Mesendoderm (in vitro differentiated cells): Measurements from ENCODE around the gene TUBB3.

Experiments
- DNase-seq: peaks from one replicate; pipeline ENCODE4 v3.0.0; 2013
- H2AK5ac ChIP-seq: 2 replicates; pipeline ENCODE4 v1.6.1; 2013; ENCODE audit warnings: low read length, inconsistent platforms
- H2BK120ac ChIP-seq: 2 replicates; pipeline ENCODE4 v1.6.1; 2013; ENCODE audit warnings: low read depth, mild to moderate bottlenecking, low read length, moderate library complexity, mixed read lengths
- H2BK15ac ChIP-seq: replicated peaks from 2 replicates; pipeline ENCODE4 v1.6.1; 2013; ENCODE audit warnings: low read depth, mild to moderate bottlenecking, moderate library complexity
- H2BK5ac ChIP-seq: 2 replicates; pipeline ENCODE4 v1.6.1; 2013; ENCODE audit warnings: low read length, inconsistent platforms
- H3K18ac ChIP-seq: 2 replicates; pipeline ENCODE4 v1.6.1; 2013; ENCODE audit warnings: mild to moderate bottlenecking, low read length, mixed read lengths
- H3K23ac ChIP-seq: one replicate; pipeline ENCODE4 v1.6.1; 2013; ENCODE audit warnings: low read length
- H3K27ac ChIP-seq: 2 replicates; pipeline ENCODE4 v1.5.1; 2013; ENCODE audit warnings: low read depth, mild to moderate bottlenecking, inconsistent platforms, low read length, moderate library complexity
- H3K27me3 ChIP-seq: 2 replicates; pipeline ENCODE4 v1.6.1; 2013; ENCODE audit warnings: low read length, control low read depth, mild to moderate bottlenecking, inconsistent platforms; ENCODE audit not compliant: insufficient read depth, poor library complexity
- H3K36me3 ChIP-seq: 2 replicates; pipeline ENCODE4 v1.6.1; 2013; ENCODE audit warnings: low read length, inconsistent platforms; ENCODE audit not compliant: control insufficient read depth, insufficient read depth
- H3K4ac ChIP-seq: one replicate; pipeline ENCODE4 v1.6.1; 2013; ENCODE audit warnings: low read depth, mild to moderate bottlenecking, low read length, moderate library complexity
- H3K4me1 ChIP-seq: 2 replicates; pipeline ENCODE4 v1.6.1; 2013; ENCODE audit warnings: low read depth, low read length, inconsistent platforms; ENCODE audit not compliant: control insufficient read depth
- H3K4me2 ChIP-seq: 2 replicates; pipeline ENCODE4 v1.6.1; 2013; ENCODE audit warnings: low read length
- H3K4me3 ChIP-seq: 2 replicates; pipeline ENCODE4 v1.5.1; 2013; ENCODE audit warnings: mild to moderate bottlenecking, low read length
- H3K56ac ChIP-seq: one replicate; pipeline ENCODE4 v1.6.1; 2013; ENCODE audit warnings: low read length
- H3K79me1 ChIP-seq: 2 replicates; pipeline ENCODE4 v1.6.1; 2013; ENCODE audit warnings: low read length, inconsistent platforms
- H3K79me2 ChIP-seq: 2 replicates; pipeline ENCODE4 v1.6.1; 2013; ENCODE audit warnings: mild to moderate bottlenecking, low read length; ENCODE audit not compliant: control insufficient read depth, insufficient read depth
- H3K9ac ChIP-seq: 2 replicates; pipeline ENCODE4 v1.6.1; 2013; ENCODE audit warnings: low read length, inconsistent platforms
- H4K5ac ChIP-seq: one replicate; pipeline ENCODE4 v1.6.1; 2013; ENCODE audit warnings: low read length
- H4K8ac ChIP-seq: one replicate; pipeline ENCODE4 v1.6.1; 2013; ENCODE audit warnings: low read depth, mild to moderate bottlenecking, control low read depth, low read length, moderate library complexity
- whole genome bisulfite sequencing: extraction: QIAGEN DNeasy Blood & Tissue Kit; methylation state at CpG from one replicate; pipeline ENCODE4 v1.1.7; 2013; ENCODE audit warnings: low lambda C conversion rate, missing lambda C conversion rate; ENCODE audit not compliant: insufficient coverage; ENCODE audit errors: extremely low coverage; 5-methylcytosine and 5-hydroxymethylcytosine counted together

Gene TUBB3

GRCh38 chr16:89904606-89905510 lies 18.3 kb upstream of the TUBB3 start:
- no CpG with 5 or more reads among the region's 31 CpGs for WGBS
- H3K4me2 ChIP-seq: no peak overlapping the region
- no peak overlapping the region for H3K56ac ChIP-seq
- no peak overlapping the region for H3K18ac ChIP-seq
- no peak overlapping the region for H3K23ac ChIP-seq
- no peaks in the 10 kb centered on the region for H3K79me2 ChIP-seq
- H3K9ac ChIP-seq: no peak overlapping the region
- no peak overlapping the region for H3K4ac ChIP-seq
- H3K27ac ChIP-seq: no peak overlapping the region
- no peak overlapping the region for H2AK5ac ChIP-seq
- no peak overlapping the region for H4K5ac ChIP-seq
- no peaks in the 10 kb centered on the region for H3K4me1 ChIP-seq
- no peak overlapping the region for H2BK5ac ChIP-seq
- H2BK15ac ChIP-seq: no peak overlapping the region
- no peak overlapping the region for H4K8ac ChIP-seq
- no peaks in the 10 kb centered on the region for H3K27me3 ChIP-seq
- H3K4me3 ChIP-seq: no peak overlapping the region
- no peak for DNase-seq
- H3K79me1 ChIP-seq: no peaks in the 10 kb centered on the region
- H3K36me3 ChIP-seq: peaks cover 17% of the 10 kb centered on the region
- no peak overlapping the region for H2BK120ac ChIP-seq

- Histone ChIP-seq H2BK120ac (no peak overlapping the region), H3K79me1 (no peaks in the 10 kb centered on the region), H3K36me3 (peaks cover 13% of the 10 kb centered on the region), H3K23ac (no peak overlapping the region), H3K4ac (no peak overlapping the region), H3K9ac (no peak overlapping the region), H4K8ac (no peak overlapping the region), H2BK15ac (no peak overlapping the region), H4K5ac (no peak overlapping the region), H2BK5ac (no peak overlapping the region), H3K4me1 (no peaks in the 10 kb centered on the region), H2AK5ac (no peak overlapping the region), H3K4me3 (no peak overlapping the region), H3K27ac (no peak overlapping the region), H3K4me2 (no peak overlapping the region), H3K27me3 (no peaks in the 10 kb centered on the region), H3K18ac (no peak overlapping the region), H3K79me2 (no peaks in the 10 kb centered on the region), H3K56ac (no peak overlapping the region)
- WGBS: no CpG with 5 or more reads among the region's 23 CpGs
- DNase-seq: no peak
Observed at GRCh38 chr16:89905511-89906139, 17.5 kb upstream of the TUBB3 start.

- Histone ChIP-seq H2BK5ac (no peak overlapping the region), H3K36me3 (peaks cover 15% of the 10 kb centered on the region), H3K4me3 (no peak overlapping the region), H2BK120ac (no peak overlapping the region), H3K4me1 (no peaks in the 10 kb centered on the region), H3K23ac (no peak overlapping the region), H3K9ac (no peak overlapping the region), H3K56ac (no peak overlapping the region), H3K79me1 (no peaks in the 10 kb centered on the region), H2AK5ac (no peak overlapping the region), H3K27ac (no peak overlapping the region), H3K79me2 (no peaks in the 10 kb centered on the region), H4K8ac (no peak overlapping the region), H3K4ac (no peak overlapping the region), H3K27me3 (no peaks in the 10 kb centered on the region), H3K4me2 (no peak overlapping the region), H2BK15ac (no peak overlapping the region), H3K18ac (no peak overlapping the region), H4K5ac (no peak overlapping the region)
- no peak for DNase-seq
- no CpG with 5 or more reads among the region's 40 CpGs for WGBS
Observed at GRCh38 chr16:89906140-89907025, 16.8 kb upstream of the TUBB3 start.

- Histone ChIP-seq H3K9ac (no peak overlapping the region), H3K27me3 (no peaks in the 10 kb centered on the region), H4K8ac (no peak overlapping the region), H2BK15ac (no peak overlapping the region), H3K36me3 (peaks cover 16% of the 10 kb centered on the region), H3K4me3 (no peak overlapping the region), H3K18ac (no peak overlapping the region), H3K4me1 (no peaks in the 10 kb centered on the region), H2BK120ac (no peak overlapping the region), H3K4me2 (no peak overlapping the region), H3K79me2 (no peaks in the 10 kb centered on the region), H2AK5ac (no peak overlapping the region), H3K23ac (no peak overlapping the region), H4K5ac (no peak overlapping the region), H2BK5ac (no peak overlapping the region), H3K27ac (no peak overlapping the region), H3K79me1 (no peaks in the 10 kb centered on the region), H3K4ac (no peak overlapping the region), H3K56ac (no peak overlapping the region)
- WGBS: no CpG with 5 or more reads among the region's 13 CpGs
- no peak for DNase-seq
Observed at GRCh38 chr16:89907055-89907814, 15.9 kb upstream of the TUBB3 start.

- Histone ChIP-seq H3K4me3 (no peak overlapping the region), H3K23ac (no peak overlapping the region), H2BK15ac (no peak overlapping the region), H3K27ac (no peak overlapping the region), H2BK120ac (no peak overlapping the region), H3K18ac (no peak overlapping the region), H2AK5ac (no peak overlapping the region), H3K79me2 (no peaks in the 10 kb centered on the region), H3K27me3 (no peaks in the 10 kb centered on the region), H3K36me3 (peaks cover 16% of the 10 kb centered on the region), H2BK5ac (no peak overlapping the region), H4K5ac (no peak overlapping the region), H3K4ac (no peak overlapping the region), H3K4me2 (no peak overlapping the region), H3K9ac (no peak overlapping the region), H4K8ac (no peak overlapping the region), H3K79me1 (no peaks in the 10 kb centered on the region), H3K4me1 (no peaks in the 10 kb centered on the region), H3K56ac (no peak overlapping the region)
- no CpG with 5 or more reads among the region's 4 CpGs for WGBS
- DNase-seq: no peak
Observed at GRCh38 chr16:89908236-89908635, 14.9 kb upstream of the TUBB3 start.
